Measurements from ENCODE around the gene ADAM19.

Gene ADAM19

GRCh38 chr5:157516006-157516405 is 59.6 kb downstream of the ADAM19 start:
- DNase-seq, result peak in 1 of 5 experiments; percentile 13

- DNase-seq, result no peak
These were observed 60.6 kb downstream of the ADAM19 start for GRCh38 chr5:157514974-157515373.

- no peak for DNase-seq
These were observed 62.4 kb downstream of the ADAM19 start for GRCh38 chr5:157513182-157513581.

- peak in 2 of 5 experiments; percentile 25 to 39 for DNase-seq
These were observed 63.6 kb downstream of the ADAM19 start for GRCh38 chr5:157511651-157512644.

GRCh38 chr5:157510682-157511081 is 64.9 kb downstream of the ADAM19 start:
- no peak for DNase-seq

GRCh38 chr5:157509587-157509986 is 66.0 kb downstream of the ADAM19 start:
- DNase-seq, result no peak

- no peak for DNase-seq
These were observed 66.5 kb downstream of the ADAM19 start for GRCh38 chr5:157509093-157509492.

- no peak for DNase-seq
These were observed 68.4 kb downstream of the ADAM19 start for GRCh38 chr5:157506981-157507780.

- DNase-seq, result peak in 1 of 5 experiments; percentile 35
These were observed 69.4 kb downstream of the ADAM19 start for GRCh38 chr5:157506066-157506590.

- DNase-seq, result no peak
These were observed 70.1 kb downstream of the ADAM19 start for GRCh38 chr5:157505496-157505895.

GRCh38 chr5:157504053-157504452 is 71.5 kb downstream of the ADAM19 start:
- no peak for DNase-seq

- peak in 1 of 5 experiments; percentile 43 for DNase-seq
These were observed 73.4 kb downstream of the ADAM19 start for GRCh38 chr5:157502143-157502647.

- no peak for DNase-seq
These were observed 77.5 kb downstream of the ADAM19 start for GRCh38 chr5:157497875-157498611.

- DNase-seq, result no peak
These were observed 78.7 kb downstream of the ADAM19 start for GRCh38 chr5:157496864-157497263.

- no peak for DNase-seq
These were observed 81.3 kb downstream of the ADAM19 start for GRCh38 chr5:157494178-157494832.

- no peak for DNase-seq
These were observed 82.7 kb downstream of the ADAM19 start for GRCh38 chr5:157492886-157493285.

GRCh38 chr5:157491471-157491995 is 84.0 kb downstream of the ADAM19 start:
- DNase-seq, result no peak

- DNase-seq, result no peak
These were observed 88.2 kb downstream of the ADAM19 start for GRCh38 chr5:157487358-157487757.

GRCh38 chr5:157486861-157487260 is 88.7 kb downstream of the ADAM19 start:
- no peak for DNase-seq

GRCh38 chr5:157486221-157486681 is 89.3 kb downstream of the ADAM19 start:
- no peak for DNase-seq

- no peak for DNase-seq
These were observed 89.8 kb downstream of the ADAM19 start for GRCh38 chr5:157485811-157486210.
